GM12878 (cell line): ENCODE data around the gene EEF2KMT. TPM values are rescaled to one million over a fixed set of nuclear protein-coding genes. Genes with fewer than 3 reads are reported as not detected.

Source experiments
- ASH2L ChIP-seq: fragments of 300-600, 200-600 bp; sonication (generic); IDR thresholded peaks from 2 replicates; pipeline ENCODE4 v1.6.1; 2017; ENCODE audit warnings: low read depth, mild to moderate bottlenecking, borderline replicate concordance
- CBFB ChIP-seq: IDR thresholded peaks from 2 replicates; pipeline ENCODE4 v1.6.1; 2016; ENCODE audit warnings: antibody characterized with exemption, low read depth
- CHD1 ChIP-seq: IDR thresholded peaks from 2 replicates; pipeline ENCODE4 v1.6.1; 2012; ENCODE audit warnings: low read depth, low read length, improper control_type of control experiment
- DPF2 ChIP-seq: fragments of 450-650 bp; IDR thresholded peaks from 2 replicates; pipeline ENCODE4 v1.6.1; 2017; ENCODE audit warnings: mild to moderate bottlenecking
- FOXK2 ChIP-seq: fragments of 450-650 bp; IDR thresholded peaks from 2 replicates; pipeline ENCODE4 v1.6.1; 2017; ENCODE audit warnings: mild to moderate bottlenecking, moderate library complexity
- HCFC1 ChIP-seq: fragments of 150-350 bp; IDR thresholded peaks from 2 replicates; pipeline ENCODE4 v1.6.1; 2014; ENCODE audit warnings: low read length
- HDAC2 ChIP-seq: fragments of 200-600 bp; sonication (generic); IDR thresholded peaks from 2 replicates; pipeline ENCODE4 v1.6.1; 2017
- IRF4 ChIP-seq: IDR thresholded peaks from 2 replicates; pipeline ENCODE4 v1.6.1; 2011; ENCODE audit warnings: low read depth, low read length
- MYB ChIP-seq: fragments of 150-350 bp; IDR thresholded peaks from 2 replicates; pipeline ENCODE4 v1.6.1; 2014; ENCODE audit warnings: mild to moderate bottlenecking, low read depth, low read length, borderline replicate concordance
- NR2C1 ChIP-seq: fragments of 450-650 bp; IDR thresholded peaks from 2 replicates; pipeline ENCODE4 v1.6.1; 2017; ENCODE audit warnings: antibody characterized with exemption, mild to moderate bottlenecking, moderate library complexity
- RB1 ChIP-seq: fragments of 450-650 bp; formaldehyde crosslinking; IDR thresholded peaks from 2 replicates; pipeline ENCODE4 v1.6.1; 2017; ENCODE audit warnings: mild to moderate bottlenecking, borderline replicate concordance
- RELA ChIP-seq: fragments of 450-650 bp; IDR thresholded peaks from 2 replicates; pipeline ENCODE4 v1.8.0; 2014; ENCODE audit warnings: borderline replicate concordance; ENCODE audit not compliant: partially characterized antibody
- STAT1 ChIP-seq: fragments of 450-650 bp; conservative IDR thresholded peaks from 2 replicates; pipeline ENCODE4 v1.6.1; 2014; ENCODE audit warnings: antibody characterized with exemption, mild to moderate bottlenecking
- TARDBP ChIP-seq: IDR thresholded peaks from 2 replicates; pipeline ENCODE4 v1.6.1; 2016; ENCODE audit warnings: borderline replicate concordance
- TCF7 ChIP-seq: IDR thresholded peaks from 2 replicates; pipeline ENCODE4 v1.6.1; 2014; ENCODE audit warnings: antibody characterized with exemption, borderline replicate concordance
- WRNIP1 ChIP-seq: IDR thresholded peaks from 2 replicates; pipeline ENCODE4 v1.6.1; 2011; ENCODE audit warnings: low read depth, low read length, improper control_type of control experiment, borderline replicate concordance
- ZNF24 ChIP-seq: fragments of 450-650 bp; IDR thresholded peaks from 2 replicates; pipeline ENCODE4 v1.6.1; 2017; ENCODE audit warnings: antibody characterized with exemption, mild to moderate bottlenecking
- polyA plus RNA-seq, 11 experiments: library from polyadenylated mRNA; depleted of rRNA in 4 of 11; unstranded in 6 of 11; stranded (reverse) in 5 of 11; fragments of >200 nt; fragmentation: Nextera tagmentation in 4 of 11; fragmentation: Illumina TruSeq in 1 of 11; extraction: Ambion mirVana in 4 of 11; extraction: Trizol in 1 of 11; gene quantifications; 1 replicate in 1 of 11; 2 replicates in 10 of 11; pipeline versions ENCODE4 v1.2.1 to v1.2.3, GENCODE V29; 2011 to 2016; ENCODE audit warnings: inconsistent platforms in 2 of 11, missing spikeins in 2 of 11, low read depth in 1 of 11
- total RNA-seq, 4 experiments: library from RNA; depleted of rRNA in 3 of 4; stranded (reverse); fragments of >200 nt in 3 of 4; fragmentation: Illumina TruSeq in 1 of 4; extraction: Trizol in 1 of 4; gene quantifications; 2 replicates each; pipeline versions ENCODE4 v1.2.1 to v1.2.3, GENCODE V29; 2013 to 2021
- TF ChIP-seq, protein P1 (sequence below): IDR thresholded peaks from 2 replicates; pipeline ENCODE4 v1.6.1; 2012; ENCODE audit warnings: mild to moderate bottlenecking, low read depth, low read length
- TF ChIP-seq, protein P2 (sequence below): fragments of 450-650 bp; conservative IDR thresholded peaks from 2 replicates; pipeline ENCODE4 v1.6.1; 2017; ENCODE audit warnings: mild to moderate bottlenecking, moderate library complexity
- TF ChIP-seq, protein P3 (sequence below): fragments of 450-650 bp; IDR thresholded peaks from 2 replicates; pipeline ENCODE4 v1.6.1; 2014; ENCODE audit warnings: mild to moderate bottlenecking
- TF ChIP-seq, protein P4 (sequence below): fragments of 450-650 bp; IDR thresholded peaks from 2 replicates; pipeline ENCODE4 v1.6.1; 2016; ENCODE audit warnings: mild to moderate bottlenecking
- TF ChIP-seq, protein P5 (sequence below): IDR thresholded peaks from 2 replicates; pipeline ENCODE4 v1.6.1; 2011; ENCODE audit warnings: low read depth, mild to moderate bottlenecking, low read length, moderate library complexity, borderline replicate concordance; ENCODE audit errors: extremely low read depth

Gene EEF2KMT
- total and polyA plus RNA-seq, 10 of the 15 experiments (the other 5 are each of a cell fraction or from before 2014, with no cell fraction given) = 3.8 to 28.1 (median 14.3) TPM

DNA sequence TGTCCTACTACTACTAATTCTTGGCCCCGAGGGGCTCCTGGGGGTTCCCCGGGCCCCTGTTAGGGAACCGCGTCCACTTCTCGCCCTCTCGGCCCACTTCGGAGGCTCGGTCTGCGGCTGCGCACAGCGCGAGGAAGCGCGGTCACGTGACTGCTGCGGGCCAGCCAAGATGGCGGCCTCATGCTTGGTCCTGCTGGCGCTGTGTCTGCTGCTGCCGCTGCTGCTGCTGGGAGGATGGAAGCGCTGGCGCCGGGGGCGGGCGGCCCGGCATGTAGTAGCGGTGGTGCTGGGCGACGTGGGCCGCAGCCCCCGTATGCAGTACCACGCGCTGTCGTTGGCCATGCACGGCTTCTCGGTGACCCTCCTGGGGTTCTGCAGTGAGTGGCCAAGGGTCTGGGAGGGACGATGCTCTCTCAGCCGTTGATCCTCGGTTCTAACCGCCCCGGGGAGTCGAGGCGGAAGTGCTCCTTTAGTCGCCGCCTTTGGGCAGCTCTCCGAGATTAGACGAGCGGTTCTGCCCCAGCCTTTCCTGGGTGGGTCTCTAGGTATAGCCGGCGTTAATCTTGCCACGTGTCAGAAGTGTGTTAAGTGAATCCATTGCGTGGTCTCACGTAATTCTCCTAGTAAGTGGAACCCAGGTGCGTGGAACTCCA lies 25.8 kb downstream of the EEF2KMT start, which contains the start of gene ALG1 (continued):
- TF ChIP-seq, protein P1, sequence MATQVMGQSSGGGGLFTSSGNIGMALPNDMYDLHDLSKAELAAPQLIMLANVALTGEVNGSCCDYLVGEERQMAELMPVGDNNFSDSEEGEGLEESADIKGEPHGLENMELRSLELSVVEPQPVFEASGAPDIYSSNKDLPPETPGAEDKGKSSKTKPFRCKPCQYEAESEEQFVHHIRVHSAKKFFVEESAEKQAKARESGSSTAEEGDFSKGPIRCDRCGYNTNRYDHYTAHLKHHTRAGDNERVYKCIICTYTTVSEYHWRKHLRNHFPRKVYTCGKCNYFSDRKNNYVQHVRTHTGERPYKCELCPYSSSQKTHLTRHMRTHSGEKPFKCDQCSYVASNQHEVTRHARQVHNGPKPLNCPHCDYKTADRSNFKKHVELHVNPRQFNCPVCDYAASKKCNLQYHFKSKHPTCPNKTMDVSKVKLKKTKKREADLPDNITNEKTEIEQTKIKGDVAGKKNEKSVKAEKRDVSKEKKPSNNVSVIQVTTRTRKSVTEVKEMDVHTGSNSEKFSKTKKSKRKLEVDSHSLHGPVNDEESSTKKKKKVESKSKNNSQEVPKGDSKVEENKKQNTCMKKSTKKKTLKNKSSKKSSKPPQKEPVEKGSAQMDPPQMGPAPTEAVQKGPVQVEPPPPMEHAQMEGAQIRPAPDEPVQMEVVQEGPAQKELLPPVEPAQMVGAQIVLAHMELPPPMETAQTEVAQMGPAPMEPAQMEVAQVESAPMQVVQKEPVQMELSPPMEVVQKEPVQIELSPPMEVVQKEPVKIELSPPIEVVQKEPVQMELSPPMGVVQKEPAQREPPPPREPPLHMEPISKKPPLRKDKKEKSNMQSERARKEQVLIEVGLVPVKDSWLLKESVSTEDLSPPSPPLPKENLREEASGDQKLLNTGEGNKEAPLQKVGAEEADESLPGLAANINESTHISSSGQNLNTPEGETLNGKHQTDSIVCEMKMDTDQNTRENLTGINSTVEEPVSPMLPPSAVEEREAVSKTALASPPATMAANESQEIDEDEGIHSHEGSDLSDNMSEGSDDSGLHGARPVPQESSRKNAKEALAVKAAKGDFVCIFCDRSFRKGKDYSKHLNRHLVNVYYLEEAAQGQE = no peak
- TF ChIP-seq RB1 (peak; percentile 69; the same call in 1 of the 2 replicates), DPF2 (0 out of 2 replicates have a peak, but pooled peaks have one; percentile 27), IRF4 (no peak), STAT1 (0 out of 2 replicates have a peak, but pooled peaks have one; percentile 77), ASH2L (no peak), NR2C1 (no peak), RELA (peak; percentile 90), HDAC2 (peak; percentile 80; the same call in 1 of the 2 replicates), WRNIP1 (no peak), CHD1 (no peak), FOXK2 (peak; percentile 38; the same call in 1 of the 2 replicates), TCF7 (no peak), MYB (no peak; the same call in 1 of the 2 replicates), HCFC1 (peak; percentile 59), TARDBP (peak; percentile 41; the same call in 1 of the 2 replicates), ZNF24 (no peak), CBFB (peak; percentile 72)
- TF ChIP-seq, protein P2, sequence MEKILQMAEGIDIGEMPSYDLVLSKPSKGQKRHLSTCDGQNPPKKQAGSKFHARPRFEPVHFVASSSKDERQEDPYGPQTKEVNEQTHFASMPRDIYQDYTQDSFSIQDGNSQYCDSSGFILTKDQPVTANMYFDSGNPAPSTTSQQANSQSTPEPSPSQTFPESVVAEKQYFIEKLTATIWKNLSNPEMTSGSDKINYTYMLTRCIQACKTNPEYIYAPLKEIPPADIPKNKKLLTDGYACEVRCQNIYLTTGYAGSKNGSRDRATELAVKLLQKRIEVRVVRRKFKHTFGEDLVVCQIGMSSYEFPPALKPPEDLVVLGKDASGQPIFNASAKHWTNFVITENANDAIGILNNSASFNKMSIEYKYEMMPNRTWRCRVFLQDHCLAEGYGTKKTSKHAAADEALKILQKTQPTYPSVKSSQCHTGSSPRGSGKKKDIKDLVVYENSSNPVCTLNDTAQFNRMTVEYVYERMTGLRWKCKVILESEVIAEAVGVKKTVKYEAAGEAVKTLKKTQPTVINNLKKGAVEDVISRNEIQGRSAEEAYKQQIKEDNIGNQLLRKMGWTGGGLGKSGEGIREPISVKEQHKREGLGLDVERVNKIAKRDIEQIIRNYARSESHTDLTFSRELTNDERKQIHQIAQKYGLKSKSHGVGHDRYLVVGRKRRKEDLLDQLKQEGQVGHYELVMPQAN = peak; percentile 90
- TF ChIP-seq, protein P3, sequence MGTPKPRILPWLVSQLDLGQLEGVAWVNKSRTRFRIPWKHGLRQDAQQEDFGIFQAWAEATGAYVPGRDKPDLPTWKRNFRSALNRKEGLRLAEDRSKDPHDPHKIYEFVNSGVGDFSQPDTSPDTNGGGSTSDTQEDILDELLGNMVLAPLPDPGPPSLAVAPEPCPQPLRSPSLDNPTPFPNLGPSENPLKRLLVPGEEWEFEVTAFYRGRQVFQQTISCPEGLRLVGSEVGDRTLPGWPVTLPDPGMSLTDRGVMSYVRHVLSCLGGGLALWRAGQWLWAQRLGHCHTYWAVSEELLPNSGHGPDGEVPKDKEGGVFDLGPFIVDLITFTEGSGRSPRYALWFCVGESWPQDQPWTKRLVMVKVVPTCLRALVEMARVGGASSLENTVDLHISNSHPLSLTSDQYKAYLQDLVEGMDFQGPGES = 0 out of 2 replicates have a peak, but pooled peaks have one; percentile 35
- TF ChIP-seq, protein P4, sequence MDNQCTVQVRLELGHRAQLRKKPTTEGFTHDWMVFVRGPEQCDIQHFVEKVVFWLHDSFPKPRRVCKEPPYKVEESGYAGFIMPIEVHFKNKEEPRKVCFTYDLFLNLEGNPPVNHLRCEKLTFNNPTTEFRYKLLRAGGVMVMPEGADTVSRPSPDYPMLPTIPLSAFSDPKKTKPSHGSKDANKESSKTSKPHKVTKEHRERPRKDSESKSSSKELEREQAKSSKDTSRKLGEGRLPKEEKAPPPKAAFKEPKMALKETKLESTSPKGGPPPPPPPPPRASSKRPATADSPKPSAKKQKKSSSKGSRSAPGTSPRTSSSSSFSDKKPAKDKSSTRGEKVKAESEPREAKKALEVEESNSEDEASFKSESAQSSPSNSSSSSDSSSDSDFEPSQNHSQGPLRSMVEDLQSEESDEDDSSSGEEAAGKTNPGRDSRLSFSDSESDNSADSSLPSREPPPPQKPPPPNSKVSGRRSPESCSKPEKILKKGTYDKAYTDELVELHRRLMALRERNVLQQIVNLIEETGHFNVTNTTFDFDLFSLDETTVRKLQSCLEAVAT = no peak
- TF ChIP-seq, protein P5, sequence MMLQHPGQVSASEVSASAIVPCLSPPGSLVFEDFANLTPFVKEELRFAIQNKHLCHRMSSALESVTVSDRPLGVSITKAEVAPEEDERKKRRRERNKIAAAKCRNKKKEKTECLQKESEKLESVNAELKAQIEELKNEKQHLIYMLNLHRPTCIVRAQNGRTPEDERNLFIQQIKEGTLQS = peak; percentile 79; the same call in 1 of the 2 replicates
